Activated CD4-positive, alpha-beta T cell treated with anti-CD3 and anti-CD28 coated beads, Interleukin-2, amount 50 U/mL, for 4 hours (primary cell): ENCODE results near the gene CDH4.

Experiments used
- DNase-seq, 2 experiments: peaks; one replicate each; pipeline ENCODE4 v3.0.0-alpha.2; 2020

The CDH4 gene

GRCh38 chr20:61251529-61252393, at the start of gene CDH4:
CDH4 (plus strand) TSS chr20:61252261.
- no peak for DNase-seq

GRCh38 chr20:61203320-61203719, 48.7 kb upstream of the CDH4 start:
- DNase-seq = no peak

- no peak for DNase-seq
Measured at GRCh38 chr20:61204206-61204605, 47.9 kb upstream of the CDH4 start.

- no peak for DNase-seq
Measured at GRCh38 chr20:61205769-61206168, 46.3 kb upstream of the CDH4 start.

GRCh38 chr20:61210862-61211261, 41.2 kb upstream of the CDH4 start:
- DNase-seq = no peak

GRCh38 chr20:61217848-61218247, 34.2 kb upstream of the CDH4 start:
- DNase-seq = no peak

- no peak for DNase-seq
Measured at GRCh38 chr20:61219021-61219431, 33.0 kb upstream of the CDH4 start.

GRCh38 chr20:61220131-61220530, 31.9 kb upstream of the CDH4 start:
- DNase-seq = no peak

- DNase-seq = no peak
Measured at GRCh38 chr20:61220626-61221325, 31.3 kb upstream of the CDH4 start.

- DNase-seq = no peak
Measured at GRCh38 chr20:61222699-61223098, 29.4 kb upstream of the CDH4 start.

GRCh38 chr20:61223121-61223520, 28.9 kb upstream of the CDH4 start:
- no peak for DNase-seq

- DNase-seq = no peak
Measured at GRCh38 chr20:61230166-61230565, 21.9 kb upstream of the CDH4 start.

- DNase-seq = no peak
Measured at GRCh38 chr20:61233590-61233989, 18.5 kb upstream of the CDH4 start.

GRCh38 chr20:61234224-61234890, 17.7 kb upstream of the CDH4 start:
- no peak for DNase-seq

- DNase-seq = no peak
Measured at GRCh38 chr20:61236713-61237112, 15.3 kb upstream of the CDH4 start.

- no peak for DNase-seq
Measured at GRCh38 chr20:61238813-61239212, 13.2 kb upstream of the CDH4 start.

- no peak for DNase-seq
Measured at GRCh38 chr20:61240814-61241213, 11.2 kb upstream of the CDH4 start.

GRCh38 chr20:61244213-61244612, 7.8 kb upstream of the CDH4 start:
- DNase-seq = no peak

GRCh38 chr20:61246269-61246668, 5.8 kb upstream of the CDH4 start:
- DNase-seq = no peak

- no peak for DNase-seq
Measured at GRCh38 chr20:61249626-61250025, 2.4 kb upstream of the CDH4 start.

- DNase-seq = no peak
Measured at GRCh38 chr20:61252601-61253263, 671 bp downstream of the CDH4 start.

- DNase-seq = no peak
Measured at GRCh38 chr20:61253264-61253639, 1.2 kb downstream of the CDH4 start.
